SKM-1 (cell line): Measurements from ENCODE around the gene METTL25.
"Not testable (repeated sequence)": the region's sequence is repeated elsewhere in the genome, so short reads cannot be mapped to it uniquely, and the experiment has no call there.

Experiments used
- DNase-seq: peaks from one replicate; lab custom pipeline; 2025; ENCODE audit not compliant: unreplicated experiment; lab: John Stamatoyannopoulos, UW

METTL25 gene

GRCh38 chr12:82358200-82359114 lies at the start of gene METTL25, which contains the start of gene CCDC59:
Gene METTL25 (plus strand): TSS chr12:82358529. CDS start chr12:82358566, 37 bp downstream.
Gene CCDC59 (minus strand): TSS chr12:82358387. CDS start chr12:82358376, 11 bp downstream.
- peak; percentile 34 for DNase-seq

- DNase-seq: no peak
These were observed 43.9 kb upstream of the METTL25 start for GRCh38 chr12:82314406-82314892.

- DNase-seq: no peak
These were observed 39.1 kb upstream of the METTL25 start for GRCh38 chr12:82319276-82319675.

GRCh38 chr12:82325540-82326336 lies 32.6 kb upstream of the METTL25 start:
- DNase-seq: no peak

GRCh38 chr12:82326905-82327503 lies 31.3 kb upstream of the METTL25 start:
- no peak for DNase-seq

- DNase-seq: no peak
These were observed 30.5 kb upstream of the METTL25 start for GRCh38 chr12:82327861-82328260.

- DNase-seq: no peak
These were observed 28.8 kb upstream of the METTL25 start for GRCh38 chr12:82329508-82329907.

GRCh38 chr12:82350161-82350560 lies 8.2 kb upstream of the METTL25 start:
- DNase-seq: no peak

- no peak for DNase-seq
These were observed 6.9 kb upstream of the METTL25 start for GRCh38 chr12:82351390-82351789.

- no peak for DNase-seq
These were observed 989 bp upstream of the METTL25 start for GRCh38 chr12:82357340-82357739.

- no peak for DNase-seq
These were observed 507 bp upstream of the METTL25 start for GRCh38 chr12:82357845-82358199.

GRCh38 chr12:82359115-82359478 lies 768 bp downstream of the METTL25 start:
- no peak for DNase-seq

GRCh38 chr12:82360834-82361233 lies 2.5 kb downstream of the METTL25 start:
- DNase-seq: not testable (repeated sequence)

- DNase-seq: no peak
These were observed 3.2 kb downstream of the METTL25 start for GRCh38 chr12:82361461-82361915.

- DNase-seq: no peak
These were observed 5.7 kb downstream of the METTL25 start for GRCh38 chr12:82363990-82364389.

- no peak for DNase-seq
These were observed 7.9 kb downstream of the METTL25 start for GRCh38 chr12:82366197-82366596.

GRCh38 chr12:82375201-82375600 lies 16.9 kb downstream of the METTL25 start:
- DNase-seq: no peak

GRCh38 chr12:82378997-82379396 lies 20.7 kb downstream of the METTL25 start:
- no peak for DNase-seq

GRCh38 chr12:82383930-82384552 lies 25.7 kb downstream of the METTL25 start:
- no peak for DNase-seq

GRCh38 chr12:82398879-82399278 lies 40.5 kb downstream of the METTL25 start:
- no peak for DNase-seq

GRCh38 chr12:82400819-82401218 lies 42.5 kb downstream of the METTL25 start:
- DNase-seq: no peak
